Measurements from ENCODE around the gene SPOCK2.

SPOCK2 gene

DNA sequence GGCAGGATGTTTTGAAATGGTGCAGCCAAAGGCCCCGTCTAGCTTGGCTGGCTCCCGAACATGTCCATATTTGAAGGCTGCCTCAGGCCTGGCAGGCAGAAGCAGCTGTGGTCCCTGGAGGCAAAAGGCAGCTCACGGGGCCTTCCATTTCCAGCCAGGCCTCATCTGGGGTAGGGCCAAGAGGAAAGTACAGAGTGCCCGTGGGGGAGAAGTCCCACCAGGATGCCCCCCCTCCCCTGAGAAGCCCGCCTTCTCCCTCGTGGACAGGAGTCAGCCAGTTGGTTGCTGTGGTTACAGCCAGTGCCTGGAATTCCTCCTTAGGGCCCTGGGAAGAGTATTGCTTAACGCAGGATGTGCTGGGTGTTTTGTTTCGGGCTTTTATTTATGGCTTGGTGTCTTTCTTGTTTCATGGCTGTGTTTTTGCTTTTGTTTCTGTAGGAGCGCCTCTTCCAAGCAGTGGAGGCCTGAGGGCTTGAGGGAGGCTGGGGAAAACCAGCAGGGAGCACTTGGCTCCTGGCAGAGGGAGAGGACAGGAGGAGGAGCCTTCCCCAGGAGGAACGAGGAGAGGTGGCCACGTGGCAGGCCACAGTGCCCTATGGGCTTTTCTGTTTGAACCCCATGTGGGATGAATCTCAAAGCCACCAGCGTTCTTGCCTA lies 78.8 kb downstream of the SPOCK2 start:
- DNase-seq (ENCODE audit: low read depth) = no peak

- DNase-seq (ENCODE audit: low read depth) = no peak
Measured at GRCh38 chr10:72009051-72009424, 79.3 kb downstream of the SPOCK2 start.

All from stimulated activated CD4-positive, alpha-beta T cell treated with anti-CD3 and anti-CD28 coated beads, Interleukin-2, amount 100 ng/mL, for 4 hours (primary cell).